H9 (cell line): ENCODE measurements around the gene ASB18. TPM values are rescaled to one million over a fixed set of nuclear protein-coding genes. Genes with fewer than 3 reads are reported as not detected.

Experiments
- DNase-seq: peaks from one replicate; pipeline ENCODE4 v3.0.0-alpha.2; 2017
- H2AFZ ChIP-seq: one replicate; pipeline ENCODE4 v1.6.1; 2013; ENCODE audit warnings: mild to moderate bottlenecking, low read length, control low read depth, moderate library complexity
- H2AK5ac ChIP-seq: 2 replicates; pipeline ENCODE4 v1.6.1; 2013; ENCODE audit warnings: low read length, control low read depth, mixed read lengths; ENCODE audit not compliant: insufficient read length
- H2BK120ac ChIP-seq: one replicate; pipeline ENCODE4 v1.6.1; 2013; ENCODE audit warnings: low read depth, mild to moderate bottlenecking, low read length, control low read depth, inconsistent platforms; ENCODE audit not compliant: poor library complexity, severe bottlenecking
- H2BK12ac ChIP-seq: 2 replicates; pipeline ENCODE4 v1.6.1; 2013; ENCODE audit warnings: low read length, control low read depth, mixed read lengths, low read depth; ENCODE audit not compliant: insufficient read length
- H2BK15ac ChIP-seq: 2 replicates; pipeline ENCODE4 v1.6.1; 2013; ENCODE audit warnings: low read depth, low read length, control low read depth
- H2BK20ac ChIP-seq: one replicate; pipeline ENCODE4 v1.6.1; 2013; ENCODE audit warnings: low read depth, mild to moderate bottlenecking, low read length, control low read depth, inconsistent platforms; ENCODE audit not compliant: poor library complexity, severe bottlenecking
- H2BK5ac ChIP-seq: 2 replicates; pipeline ENCODE4 v1.6.1; 2013; ENCODE audit warnings: low read length, control low read depth, mixed read lengths; ENCODE audit not compliant: insufficient read length
- H3K14ac ChIP-seq: 2 replicates; pipeline ENCODE4 v1.6.1; 2013; ENCODE audit warnings: low read length, control low read depth; ENCODE audit not compliant: insufficient read depth
- H3K18ac ChIP-seq: 2 replicates; pipeline ENCODE4 v1.6.1; 2013; ENCODE audit warnings: low read depth, mild to moderate bottlenecking, mixed read lengths, low read length, control low read depth; ENCODE audit not compliant: insufficient read length
- H3K23ac ChIP-seq: 2 replicates; pipeline ENCODE4 v1.6.1; 2013; ENCODE audit warnings: low read length, control low read depth, mixed read lengths, low read depth; ENCODE audit not compliant: insufficient read length
- H3K23me2 ChIP-seq: 2 replicates; pipeline ENCODE4 v1.6.1; 2013; ENCODE audit warnings: low read depth, mild to moderate bottlenecking, mixed read lengths, low read length, control low read depth; ENCODE audit not compliant: insufficient read length, poor library complexity, severe bottlenecking
- H3K27ac ChIP-seq: 2 replicates; pipeline ENCODE4 v1.5.1; 2013; ENCODE audit warnings: low read length, control low read depth, mixed read lengths, low read depth; ENCODE audit not compliant: insufficient read length
- H3K27me3 ChIP-seq: 2 replicates; pipeline ENCODE4 v1.6.1; 2013; ENCODE audit warnings: low read length, control low read depth, inconsistent platforms; ENCODE audit not compliant: insufficient read depth
- H3K4ac ChIP-seq: 2 replicates; pipeline ENCODE4 v1.6.1; 2013; ENCODE audit warnings: low read depth, mild to moderate bottlenecking, control low read depth, inconsistent platforms, low read length, moderate library complexity
- H3K4me1 ChIP-seq: 2 replicates; pipeline ENCODE4 v1.6.1; 2013; ENCODE audit warnings: low read length, control low read depth, inconsistent platforms; ENCODE audit not compliant: insufficient read depth
- H3K4me2 ChIP-seq: 2 replicates; pipeline ENCODE4 v1.6.1; 2013; ENCODE audit warnings: low read length, control low read depth, mixed read lengths; ENCODE audit not compliant: insufficient read length, insufficient read depth
- H3K56ac ChIP-seq: 2 replicates; pipeline ENCODE4 v1.6.1; 2013; ENCODE audit warnings: low read depth, mild to moderate bottlenecking, mixed read lengths, low read length, control low read depth; ENCODE audit not compliant: insufficient read length
- H3K79me1 ChIP-seq: 2 replicates; pipeline ENCODE4 v1.6.1; 2013; ENCODE audit warnings: low read depth, mild to moderate bottlenecking, moderate library complexity, low read length, control low read depth, inconsistent platforms; ENCODE audit not compliant: insufficient read depth, poor library complexity, severe bottlenecking
- H3K79me2 ChIP-seq: 2 replicates; pipeline ENCODE4 v1.6.1; 2013; ENCODE audit warnings: low read length, control low read depth, inconsistent platforms; ENCODE audit not compliant: insufficient read depth
- H3K9ac ChIP-seq: 2 replicates; pipeline ENCODE4 v1.6.1; 2013; ENCODE audit warnings: low read length, control low read depth, mixed read lengths; ENCODE audit not compliant: insufficient read length; ENCODE audit errors: extremely low read depth
- H3K9me3 ChIP-seq: one replicate; pipeline ENCODE4 v1.6.1; 2013; ENCODE audit warnings: low read depth, low read length, inconsistent platforms; ENCODE audit not compliant: control insufficient read depth
- H3T11ph ChIP-seq: one replicate; pipeline ENCODE4 v1.6.1; 2013; ENCODE audit warnings: mild to moderate bottlenecking, low read length, control low read depth, inconsistent platforms
- H4K20me1 ChIP-seq: one replicate; pipeline ENCODE4 v1.6.1; 2013; ENCODE audit not compliant: control insufficient read depth, insufficient read length, insufficient read depth
- H4K5ac ChIP-seq: 2 replicates; pipeline ENCODE4 v1.6.1; 2013; ENCODE audit warnings: low read depth, mild to moderate bottlenecking, mixed read lengths, low read length, control low read depth; ENCODE audit not compliant: insufficient read length
- H4K8ac ChIP-seq: replicated peaks from 2 replicates; pipeline ENCODE4 v1.6.1; 2013; ENCODE audit warnings: low read length, control low read depth, mixed read lengths, low read depth; ENCODE audit not compliant: insufficient read length
- H4K91ac ChIP-seq: 2 replicates; pipeline ENCODE4 v1.6.1; 2013; ENCODE audit warnings: low read depth, mild to moderate bottlenecking, moderate library complexity, mixed read lengths, low read length, control low read depth; ENCODE audit not compliant: insufficient read length
- H3K27ac Mint-ChIP-seq, 3 experiments: 2 replicates in 2 of 3; 3 replicates in 1 of 3; pipeline ENCODE4 v1.8.0; 2020 to 2021; ENCODE audit warnings: mixed read lengths in 3 of 3, mild to moderate bottlenecking in 1 of 3, moderate library complexity in 1 of 3
- H3K27me3 Mint-ChIP-seq: 2 replicates; pipeline ENCODE4 v1.8.0; 2021; ENCODE audit warnings: low read depth, mild to moderate bottlenecking, moderate library complexity, mixed read lengths
- H3K36me3 Mint-ChIP-seq, 3 experiments: 2 replicates in 2 of 3; 3 replicates in 1 of 3; pipeline ENCODE4 v1.8.0; 2020 to 2021; ENCODE audit warnings: low read depth in 3 of 3, mixed read lengths in 3 of 3; ENCODE audit not compliant: insufficient read depth in 1 of 3
- H3K4me1 Mint-ChIP-seq, 2 experiments: 2 replicates each; pipeline ENCODE4 v1.8.0; 2020; ENCODE audit warnings: mixed read lengths in 2 of 2
- H3K4me3 Mint-ChIP-seq, 2 experiments: 2 replicates in 1 of 2; 3 replicates in 1 of 2; pipeline ENCODE4 v1.8.0; 2020 to 2021; ENCODE audit warnings: mild to moderate bottlenecking in 2 of 2, mixed read lengths in 2 of 2, moderate library complexity in 1 of 2
- H3K9me3 Mint-ChIP-seq, 2 experiments: 2 replicates in 1 of 2; 3 replicates in 1 of 2; pipeline ENCODE4 v1.8.0; 2020; ENCODE audit warnings: mild to moderate bottlenecking in 2 of 2, mixed read lengths in 2 of 2, moderate library complexity in 1 of 2
- CTCF ChIP-seq: fragments of 200-600 bp; sonication (generic); conservative IDR thresholded peaks from 3 replicates; pipeline ENCODE4 v1.8.0; 2021; ENCODE audit warnings: antibody characterized with exemption, mild to moderate bottlenecking
- WGBS: extraction: QIAGEN DNeasy Blood & Tissue Kit; methylation state at CpG from one replicate; pipeline ENCODE4 v1.1.7; 2013; ENCODE audit warnings: missing lambda C conversion rate, low lambda C conversion rate, mixed read lengths; ENCODE audit not compliant: insufficient read length; ENCODE audit errors: extremely low coverage; 5-methylcytosine and 5-hydroxymethylcytosine counted together
- total RNA-seq: library from RNA; stranded (reverse); gene quantifications from 2 replicates; pipeline ENCODE4 v1.2.1, GENCODE V29; 2021

Gene ASB18
- total RNA-seq, 1 experiment from 2014 or later: not detected

GRCh38 chr2:236170590-236171165, 93.5 kb downstream of the ASB18 start:
- no peak overlapping the region for H2BK5ac ChIP-seq
- no peak overlapping the region for H3K18ac ChIP-seq
- Mint-ChIP-seq H3K4me3 (peak overlapping the region in 1 of 2 experiments; percentile 76; a peak in 3 of 5 replicates), H3K27me3 (peaks cover 94% of the 10 kb centered on the region), H3K27ac (no peak overlapping the region), H3K4me1 (peaks cover 52 to 57% of the 10 kb centered on the region in 2 experiments), H3K9me3 (peaks cover 3 to 20% of the 10 kb centered on the region in 2 experiments; a peak in 3 of 5 replicates), H3K36me3 (peaks cover 0 to 4% (median 0%) of the 10 kb centered on the region in 3 experiments; a peak in 2 of 7 replicates)
- no peak overlapping the region for H2BK120ac ChIP-seq
- no peaks in the 10 kb centered on the region for H3K79me1 ChIP-seq
- no peak for TF ChIP-seq CTCF
- H3K27ac ChIP-seq: no peak overlapping the region
- peaks cover 90% of the 10 kb centered on the region for H3K27me3 ChIP-seq
- no peaks in the 10 kb centered on the region for H3K9me3 ChIP-seq
- no peak overlapping the region for H4K91ac ChIP-seq
- H3K4ac ChIP-seq: no peak overlapping the region
- peak overlapping the region; percentile 62 for H3K4me2 ChIP-seq
- H2BK15ac ChIP-seq: no peak overlapping the region
- no peak overlapping the region for H4K5ac ChIP-seq
- H3K4me1 ChIP-seq: peaks cover 19% of the 10 kb centered on the region
- H4K20me1 ChIP-seq: no peaks in the 10 kb centered on the region
- no peak overlapping the region for H3K56ac ChIP-seq
- H3K23me2 ChIP-seq: peaks cover 30% of the 10 kb centered on the region
- no peak overlapping the region for H2BK12ac ChIP-seq
- H2AK5ac ChIP-seq: no peak overlapping the region
- no CpG with 5 or more reads among the region's 21 CpGs for WGBS
- no peaks in the 10 kb centered on the region for H3K79me2 ChIP-seq
- H2AFZ ChIP-seq: no peak overlapping the region
- no peak overlapping the region for H3K9ac ChIP-seq
- H3K14ac ChIP-seq: no peak overlapping the region
- no peak overlapping the region for H2BK20ac ChIP-seq
- no peak overlapping the region for H4K8ac ChIP-seq
- DNase-seq: no peak
- H3K23ac ChIP-seq: no peak overlapping the region
- no peak overlapping the region for H3T11ph ChIP-seq
